Measurements from ENCODE around the gene BBS9.

BBS9 gene

GRCh38 chr7:33101906-33102305 is 27.5 kb upstream of the BBS9 start:
- intact Hi-C loops (cut with DNase I; ENCODE audit: low total_unique reads), result no loop called here
- Histone ChIP-seq H3K4me1 (peaks cover 0 to 20% (median 6%) of the 10 kb centered on the region in 4 donors), H3K4me3 (no peak overlapping the region), H3K27ac (no peak overlapping the region), H3K27me3 (no peaks in the 10 kb centered on the region), H3K36me3 (peaks cover 39 to 60% (median 53%) of the 10 kb centered on the region in 3 donors), H3K9me3 (no peaks in the 10 kb centered on the region)
- DNase-seq, result no peak
- TF ChIP-seq CTCF (IDR thresholded peaks at IDR 0.05), result no peak

- H3K4me3 ChIP-seq, result peak overlapping the region; percentile 91 to 99
- H3K9me3 ChIP-seq, result no peaks in the 10 kb centered on the region
- peaks cover 0 to 37% (median 28%) of the 10 kb centered on the region in 4 donors for H3K4me1 ChIP-seq
- no peak for DNase-seq
- no peak overlapping the region for H3K27ac ChIP-seq
- H3K27me3 ChIP-seq, result no peaks in the 10 kb centered on the region
- peaks cover 10 to 14% (median 11%) of the 10 kb centered on the region in 3 donors for H3K36me3 ChIP-seq
- TF ChIP-seq CTCF (IDR thresholded peaks at IDR 0.05), result peak in 1 of 2 experiments; percentile 21
- intact Hi-C loops (cut with DNase I; ENCODE audit: low total_unique reads), result loop anchor here (5.0 kb wide), 1 partner anchor 40 kb away; no protein-coding TSS in a partner anchor
Observed at GRCh38 chr7:33107136-33108066, 22.0 kb upstream of the BBS9 start.

GRCh38 chr7:33108554-33109004 is 20.8 kb upstream of the BBS9 start:
- H3K27me3 ChIP-seq, result no peaks in the 10 kb centered on the region
- H3K27ac ChIP-seq, result peak overlapping the region; percentile 83 to 87
- intact Hi-C loops (cut with DNase I; ENCODE audit: low total_unique reads), result loop anchor here (5.0 kb wide), 1 partner anchor 41 kb away; no protein-coding TSS in a partner anchor
- no peak for TF ChIP-seq CTCF (IDR thresholded peaks at IDR 0.05)
- no peaks in the 10 kb centered on the region for H3K9me3 ChIP-seq
- peaks cover 0 to 2% (median 0%) of the 10 kb centered on the region in 3 donors for H3K36me3 ChIP-seq
- no peak for DNase-seq
- peak overlapping the region; percentile 91 to 99 for H3K4me3 ChIP-seq
- peaks cover 0 to 37% (median 28%) of the 10 kb centered on the region in 4 donors for H3K4me1 ChIP-seq

- peak; percentile 48 to 76 for DNase-seq
- Histone ChIP-seq H3K36me3 (no peaks in the 10 kb centered on the region), H3K4me3 (peak within 1 kb of the TSS; percentile 91 to 99), H3K4me1 (peaks cover 0 to 37% (median 28%) of the 10 kb centered on the region in 4 donors), H3K9me3 (no peaks in the 10 kb centered on the region), H3K27me3 (no peaks in the 10 kb centered on the region), H3K27ac (peak within 1 kb of the TSS; percentile 83 to 87)
- intact Hi-C loops (cut with DNase I; ENCODE audit: low total_unique reads), result loop anchor here (5.0 kb wide), 1 partner anchor 42 kb away; no protein-coding TSS in a partner anchor
- TF ChIP-seq CTCF (IDR thresholded peaks at IDR 0.05), result peak; percentile 53 to 69
Observed at GRCh38 chr7:33109005-33109757, 20.2 kb upstream of the BBS9 start, which contains the start of gene RP9. Gene RP9, minus strand, starts transcription at chr7:33109404. Its CDS starts 32 bp downstream, at chr7:33109372.

GRCh38 chr7:33109758-33110238 is 19.6 kb upstream of the BBS9 start:
- no peaks in the 10 kb centered on the region for H3K9me3 ChIP-seq
- peaks cover 0 to 34% (median 27%) of the 10 kb centered on the region in 4 donors for H3K4me1 ChIP-seq
- H3K4me3 ChIP-seq, result peak overlapping the region; percentile 91 to 99
- no peak for TF ChIP-seq CTCF (IDR thresholded peaks at IDR 0.05)
- no peaks in the 10 kb centered on the region for H3K36me3 ChIP-seq
- no peaks in the 10 kb centered on the region for H3K27me3 ChIP-seq
- H3K27ac ChIP-seq, result peak overlapping the region; percentile 83 to 87
- DNase-seq, result no peak
- intact Hi-C loops (cut with DNase I; ENCODE audit: low total_unique reads), result loop anchor here (5.0 kb wide), 1 partner anchor 42 kb away; no protein-coding TSS in a partner anchor
